Spleen (tissue), 7 donors: ENCODE data around the gene KRTAP12-4.

Source experiments
- CTCF ChIP-seq, 11 experiments: fragments of 200-600 bp in 7 of 11; fragments of 450-650 bp in 4 of 11; sonication (generic) in 4 of 11; IDR thresholded peaks in 8 of 11; conservative IDR thresholded peaks in 3 of 11; 1 replicate in 7 of 11; 2 replicates in 4 of 11; pipeline versions ENCODE4 v1.4.0 to v1.8.0; 2016 to 2021; ENCODE audit warnings: antibody characterized with exemption in 11 of 11, inconsistent platforms in 4 of 11, mild to moderate bottlenecking in 1 of 11
- POLR2AphosphoS5 ChIP-seq, 3 donors: sonication (generic); formaldehyde crosslinking; IDR thresholded peaks; one replicate each; pipeline ENCODE4 v1.5.1; 2017; ENCODE audit warnings: antibody characterized with exemption in 3 of 3
- donor health status: DM: no; HTN: no; CAD: no; lungs with moderate emphysema.
- donor health status: DM: no; HTN: no; CAD: no.
- donor health status: DM: no; HTN: no; CAD: no.

DNA sequence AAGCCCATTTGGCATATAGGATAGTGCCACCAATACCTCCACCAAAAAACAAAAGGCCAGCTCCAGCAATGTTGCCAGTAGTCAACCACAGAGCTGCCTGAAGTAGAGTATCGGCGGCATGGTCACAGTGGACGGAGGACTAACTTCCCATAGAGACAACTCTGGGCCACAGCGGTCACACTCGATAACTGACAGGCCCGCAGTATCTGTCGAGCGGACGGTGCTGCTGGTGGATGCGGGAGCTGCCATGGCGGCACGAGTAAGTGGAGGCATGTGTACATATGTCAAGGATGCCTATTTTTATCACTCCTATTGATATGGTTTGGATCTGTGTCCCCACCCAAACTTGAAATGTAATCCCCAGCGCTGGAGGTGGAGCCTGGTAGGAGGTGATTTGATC lies 23.4 kb upstream of the KRTAP12-4 start:
- TF ChIP-seq POLR2AphosphoS5 (IDR thresholded peaks at IDR 0.05): no peak
- TF ChIP-seq CTCF (IDR thresholded peaks at IDR 0.05 in 8 of 11, conservative IDR thresholded peaks at IDR 0.05 in 3 of 11): no peak
